Lower lobe of right lung (tissue), 2 donors: ENCODE data around the gene ARMH4. TPM values are rescaled to one million over a fixed set of nuclear protein-coding genes. Genes with fewer than 3 reads are reported as not detected.

Experiments
- ATAC-seq, 2 donors: fragments of 200-7000 bp; cut with Tn5 transposase; one replicate each; pipeline ENCODE4 v1.9.1; 2020 to 2022; ENCODE audit warnings: mild to moderate bottlenecking in 2 of 2, moderate library complexity in 2 of 2
- DNase-seq: peaks from one replicate; pipeline ENCODE4 v3.0.0-alpha.2; 2020
- H3K27ac ChIP-seq: fragments of 200-600 bp; one replicate; pipeline ENCODE4 v1.8.0; 2022
- H3K27me3 ChIP-seq: fragments of 200-600 bp; one replicate; pipeline ENCODE4 v1.8.0; 2022; ENCODE audit warnings: low read depth
- H3K36me3 ChIP-seq: fragments of 200-600 bp; one replicate; pipeline ENCODE4 v1.8.0; 2022; ENCODE audit warnings: mild to moderate bottlenecking
- H3K4me1 ChIP-seq: fragments of 200-600 bp; one replicate; pipeline ENCODE4 v1.8.0; 2022
- H3K4me3 ChIP-seq: fragments of 200-600 bp; one replicate; pipeline ENCODE4 v1.8.0; 2022; ENCODE audit warnings: mild to moderate bottlenecking
- H3K9me3 ChIP-seq: fragments of 200-600 bp; one replicate; pipeline ENCODE4 v1.8.0; 2022
- intact Hi-C: fragments of 100-400 bp; cut with DNase I; formaldehyde crosslinking; loops from one replicate; pipeline ENCODE4 v1.11.0; 2022
- total RNA-seq: library from RNA; stranded (reverse); fragmentation: NEBNext Ultra II Directional; extraction: Animal tissue kit (Norgen Biotek cat#: 25700); gene quantifications from one replicate; pipeline ENCODE4 v1.2.1, GENCODE V29; 2021
- TF ChIP-seq, protein P1 (sequence below): fragments of 200-600 bp; IDR thresholded peaks from one replicate; pipeline ENCODE4 v1.8.0; 2022; ENCODE audit warnings: antibody characterized with exemption, mild to moderate bottlenecking
- donor health status: DM: no; HTN: yes; CAD: no; lungs with severe emphysema.

The ARMH4 gene
- total RNA-seq, 1 donor from 2014 or later: 2.1 TPM

DNA sequence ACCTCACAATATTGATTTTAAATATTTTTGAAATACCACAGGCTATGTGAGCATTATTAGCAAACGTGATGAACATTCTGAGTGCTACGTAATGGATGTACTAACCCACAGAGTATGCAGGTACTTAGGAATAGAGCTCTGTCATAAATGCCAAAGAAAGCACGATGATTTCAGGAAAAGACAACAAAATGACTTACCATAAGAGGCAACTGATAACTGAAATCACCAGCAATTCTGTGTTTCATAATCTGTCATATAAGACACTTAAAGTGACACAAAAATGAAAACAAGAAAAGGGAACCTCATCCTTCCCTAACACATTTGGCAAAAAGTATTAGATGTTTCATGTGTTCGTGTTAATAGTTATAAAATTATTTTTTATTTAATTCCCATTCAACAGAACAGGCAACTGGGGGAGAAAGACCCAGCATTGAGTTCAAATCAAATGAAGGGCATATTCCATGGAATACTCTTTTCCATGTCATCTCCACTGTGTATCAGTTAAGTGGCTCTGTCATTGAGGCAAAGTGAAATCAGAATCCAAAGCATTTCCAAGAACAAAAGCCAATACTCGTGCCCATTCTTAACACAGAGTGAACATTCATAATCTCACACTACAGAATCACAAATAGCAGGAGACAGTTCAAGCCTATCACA, 30.4 kb downstream of the ARMH4 start:
- ATAC-seq: no peak

DNA sequence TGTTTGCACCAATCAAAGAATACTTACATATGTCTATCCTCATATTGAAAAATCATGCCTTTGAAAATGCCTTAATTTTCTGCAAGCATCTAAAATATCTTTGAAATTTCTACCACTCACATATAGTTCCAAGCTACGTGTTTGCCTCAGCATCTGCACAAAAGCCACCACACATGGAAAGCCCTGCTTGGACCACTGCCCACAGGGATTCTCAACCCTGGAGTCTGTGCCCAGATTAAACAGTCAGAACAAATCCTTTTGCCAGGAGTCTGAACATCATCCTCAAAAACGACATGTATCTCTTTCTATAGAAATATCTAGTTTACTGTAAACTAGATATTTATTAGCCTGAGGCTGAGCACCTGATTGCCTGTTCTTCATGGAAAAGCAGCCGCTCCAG, 32.6 kb downstream of the ARMH4 start:
- H3K4me1 ChIP-seq: no peaks in the 10 kb centered on the region
- H3K4me3 ChIP-seq: no peak overlapping the region
- intact Hi-C loops: no loop called here
- ATAC-seq: no peak
- no peaks in the 10 kb centered on the region for H3K27me3 ChIP-seq
- no peaks in the 10 kb centered on the region for H3K9me3 ChIP-seq
- no peak for DNase-seq
- no peak overlapping the region for H3K27ac ChIP-seq
- no peaks in the 10 kb centered on the region for H3K36me3 ChIP-seq
- TF ChIP-seq, protein P1, sequence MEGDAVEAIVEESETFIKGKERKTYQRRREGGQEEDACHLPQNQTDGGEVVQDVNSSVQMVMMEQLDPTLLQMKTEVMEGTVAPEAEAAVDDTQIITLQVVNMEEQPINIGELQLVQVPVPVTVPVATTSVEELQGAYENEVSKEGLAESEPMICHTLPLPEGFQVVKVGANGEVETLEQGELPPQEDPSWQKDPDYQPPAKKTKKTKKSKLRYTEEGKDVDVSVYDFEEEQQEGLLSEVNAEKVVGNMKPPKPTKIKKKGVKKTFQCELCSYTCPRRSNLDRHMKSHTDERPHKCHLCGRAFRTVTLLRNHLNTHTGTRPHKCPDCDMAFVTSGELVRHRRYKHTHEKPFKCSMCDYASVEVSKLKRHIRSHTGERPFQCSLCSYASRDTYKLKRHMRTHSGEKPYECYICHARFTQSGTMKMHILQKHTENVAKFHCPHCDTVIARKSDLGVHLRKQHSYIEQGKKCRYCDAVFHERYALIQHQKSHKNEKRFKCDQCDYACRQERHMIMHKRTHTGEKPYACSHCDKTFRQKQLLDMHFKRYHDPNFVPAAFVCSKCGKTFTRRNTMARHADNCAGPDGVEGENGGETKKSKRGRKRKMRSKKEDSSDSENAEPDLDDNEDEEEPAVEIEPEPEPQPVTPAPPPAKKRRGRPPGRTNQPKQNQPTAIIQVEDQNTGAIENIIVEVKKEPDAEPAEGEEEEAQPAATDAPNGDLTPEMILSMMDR: no peak

More for the DNA sequence above, 30.4 kb downstream of the ARMH4 start:
- Histone ChIP-seq H3K27me3 (no peaks in the 10 kb centered on the region), H3K27ac (no peak overlapping the region), H3K4me1 (no peaks in the 10 kb centered on the region), H3K36me3 (no peaks in the 10 kb centered on the region), H3K9me3 (peaks cover 2% of the 10 kb centered on the region), H3K4me3 (no peak overlapping the region)
- intact Hi-C loops: no loop called here
- TF ChIP-seq, protein P1: no peak
- DNase-seq: no peak

DNA sequence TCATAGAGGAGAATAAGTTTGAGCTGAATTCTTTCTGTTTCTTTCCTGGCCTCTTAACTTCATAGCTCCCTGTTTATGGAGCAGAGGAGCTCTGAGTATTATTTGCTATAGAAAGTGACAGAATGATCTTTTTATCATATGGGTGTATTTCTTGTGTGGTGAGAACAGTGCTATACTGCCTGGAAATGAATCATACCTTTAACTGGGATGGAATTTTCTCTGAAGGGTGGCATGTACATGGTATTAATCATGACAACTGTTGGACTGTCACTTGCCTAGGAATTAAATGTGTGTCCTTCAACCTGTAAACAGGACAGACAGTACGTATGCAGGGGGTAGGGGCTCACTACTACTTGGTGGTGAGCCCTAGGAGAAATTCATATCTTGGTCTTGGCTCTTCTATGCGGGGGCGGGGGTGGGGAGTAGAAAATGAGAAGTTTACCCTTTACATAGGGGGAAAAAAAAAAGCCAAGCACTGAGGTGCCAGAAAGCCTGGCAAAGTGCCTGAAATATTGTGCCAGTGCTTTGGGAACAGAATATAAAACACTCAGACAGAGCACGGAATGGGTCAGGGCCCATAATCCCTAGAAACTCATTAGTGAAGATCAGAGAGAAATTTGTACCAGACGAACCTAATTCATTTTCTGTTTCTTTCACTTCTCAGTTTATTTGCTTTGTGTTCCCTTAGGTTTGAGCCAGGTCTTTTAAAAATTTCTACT, 33.8 kb downstream of the ARMH4 start:
- no peaks in the 10 kb centered on the region for H3K4me1 ChIP-seq
- H3K27me3 ChIP-seq: no peaks in the 10 kb centered on the region
- no peak overlapping the region for H3K4me3 ChIP-seq
- intact Hi-C loops: no loop called here
- DNase-seq: no peak
- TF ChIP-seq, protein P1: no peak
- no peaks in the 10 kb centered on the region for H3K9me3 ChIP-seq
- no peak for ATAC-seq
- H3K36me3 ChIP-seq: no peaks in the 10 kb centered on the region
- H3K27ac ChIP-seq: no peak overlapping the region

DNA sequence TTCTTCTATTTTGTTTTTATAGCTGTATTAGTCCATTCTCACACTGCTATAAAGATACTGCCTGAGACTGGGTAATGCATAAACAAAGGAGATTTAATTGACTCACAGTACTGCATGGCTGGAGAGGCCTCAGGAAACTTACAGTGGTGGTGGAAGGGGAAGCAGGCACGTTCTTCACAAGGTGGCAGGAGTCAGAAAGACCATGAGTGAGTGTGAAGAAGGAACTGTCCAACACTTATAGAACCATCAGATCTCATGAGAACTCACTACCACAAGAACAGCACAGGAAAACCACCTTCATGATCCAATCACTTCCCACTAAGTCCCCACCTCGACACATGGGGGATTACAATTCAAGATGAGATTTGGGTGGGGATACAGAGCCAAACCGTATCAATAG, 42.3 kb downstream of the ARMH4 start:
- no peak for DNase-seq
- TF ChIP-seq, protein P1: no peak
- no peaks in the 10 kb centered on the region for H3K9me3 ChIP-seq
- H3K4me3 ChIP-seq: no peak overlapping the region
- no peaks in the 10 kb centered on the region for H3K4me1 ChIP-seq
- ATAC-seq: no peak
- no peaks in the 10 kb centered on the region for H3K27me3 ChIP-seq
- H3K36me3 ChIP-seq: no peaks in the 10 kb centered on the region
- intact Hi-C loops: no loop called here
- no peak overlapping the region for H3K27ac ChIP-seq

DNA sequence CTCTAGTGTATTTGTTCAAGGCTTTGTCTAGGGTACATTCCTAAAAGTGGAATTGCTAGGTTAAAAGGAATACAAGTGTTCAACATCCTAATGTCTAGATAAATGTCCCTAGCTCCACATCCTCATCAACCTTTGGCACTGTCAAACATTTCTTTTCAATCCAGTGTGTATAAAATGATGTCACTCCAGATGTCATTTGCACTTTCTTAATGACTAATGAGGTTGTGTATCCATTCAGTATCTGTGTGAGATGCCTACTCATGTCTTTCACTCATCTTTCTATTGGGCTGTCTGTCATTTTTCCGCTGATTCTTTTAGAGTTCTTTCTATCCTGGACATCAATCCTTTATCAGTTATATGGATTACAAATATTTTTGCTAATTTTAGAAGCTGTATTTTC, 43.3 kb downstream of the ARMH4 start:
- Histone ChIP-seq H3K27ac (no peak overlapping the region), H3K36me3 (no peaks in the 10 kb centered on the region), H3K4me3 (no peak overlapping the region), H3K4me1 (no peaks in the 10 kb centered on the region), H3K9me3 (no peaks in the 10 kb centered on the region), H3K27me3 (no peaks in the 10 kb centered on the region)
- intact Hi-C loops: no loop called here
- TF ChIP-seq, protein P1: no peak
- no peak for ATAC-seq
- DNase-seq: no peak
